ENCODE measurements around the gene MYOF.

Gene MYOF

DNA sequence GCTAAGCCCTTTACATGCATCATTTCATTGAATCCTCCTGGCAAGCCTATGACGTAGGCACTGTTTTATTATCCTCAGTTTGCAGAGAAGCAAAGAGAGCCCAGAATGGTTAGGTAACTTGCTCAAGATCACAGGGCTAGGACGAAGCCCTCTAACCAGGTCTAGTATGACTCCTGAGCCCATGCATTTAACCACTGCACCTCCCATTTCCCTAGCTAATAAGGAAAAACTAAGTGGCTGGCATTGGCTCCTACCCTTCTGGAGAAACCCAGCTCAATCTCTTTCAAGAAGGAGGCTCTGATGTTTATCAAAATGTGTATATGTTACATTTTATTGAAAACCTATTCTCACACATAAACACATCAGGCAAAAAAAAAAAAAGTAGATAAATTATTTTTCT lies 19.8 kb downstream of the MYOF start:
- no peak for FAIRE-seq
- TF ChIP-seq SPI1 (IDR thresholded peaks at IDR 0.05; ENCODE audit: low read depth, low read length) (no peak), TAF1 (IDR thresholded peaks at IDR 0.05; ENCODE audit: low read depth, low read length) (no peak), POLR2AphosphoS5 (IDR thresholded peaks at IDR 0.05; ENCODE audit: low read depth, low read length) (no peak), POU2F2 (IDR thresholded peaks at IDR 0.05; ENCODE audit: low read depth, low read length) (no peak), PAX5 (IDR thresholded peaks at IDR 0.05; ENCODE audit: insufficient read depth, low read length, severe bottlenecking) (no peak), POLR2A (IDR thresholded peaks at IDR 0.05; ENCODE audit: low read depth, low read length) (no peak)
- DNase-seq (ENCODE audit: insufficient read length, low spot score): no peak

DNA sequence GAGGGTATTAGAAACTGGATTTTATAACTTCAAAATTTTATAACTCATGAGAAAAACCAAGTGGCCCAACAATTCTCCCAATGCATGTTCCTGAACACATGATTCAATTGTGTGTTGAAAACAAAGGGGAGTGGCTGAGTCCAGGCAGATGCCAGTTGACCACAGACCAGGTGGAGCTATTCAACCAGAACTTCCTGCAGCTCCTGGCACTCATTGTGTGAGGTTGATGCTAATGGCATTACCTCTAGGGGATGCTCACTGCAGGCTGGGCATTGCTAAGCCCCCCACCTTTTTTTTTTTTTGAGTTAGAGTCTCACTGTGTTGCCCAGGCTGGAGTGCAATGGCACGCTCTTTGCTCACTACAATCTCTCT lies 20.3 kb downstream of the MYOF start:
- FAIRE-seq: no peak
- TF ChIP-seq TAF1 (IDR thresholded peaks at IDR 0.05; ENCODE audit: low read depth, low read length) (no peak), POU2F2 (IDR thresholded peaks at IDR 0.05; ENCODE audit: low read depth, low read length) (no peak), PAX5 (IDR thresholded peaks at IDR 0.05; ENCODE audit: insufficient read depth, low read length, severe bottlenecking) (no peak), SPI1 (IDR thresholded peaks at IDR 0.05; ENCODE audit: low read depth, low read length) (no peak), POLR2A (IDR thresholded peaks at IDR 0.05; ENCODE audit: low read depth, low read length) (no peak), POLR2AphosphoS5 (IDR thresholded peaks at IDR 0.05; ENCODE audit: low read depth, low read length) (no peak)
- DNase-seq (ENCODE audit: insufficient read length, low spot score): no peak

DNA sequence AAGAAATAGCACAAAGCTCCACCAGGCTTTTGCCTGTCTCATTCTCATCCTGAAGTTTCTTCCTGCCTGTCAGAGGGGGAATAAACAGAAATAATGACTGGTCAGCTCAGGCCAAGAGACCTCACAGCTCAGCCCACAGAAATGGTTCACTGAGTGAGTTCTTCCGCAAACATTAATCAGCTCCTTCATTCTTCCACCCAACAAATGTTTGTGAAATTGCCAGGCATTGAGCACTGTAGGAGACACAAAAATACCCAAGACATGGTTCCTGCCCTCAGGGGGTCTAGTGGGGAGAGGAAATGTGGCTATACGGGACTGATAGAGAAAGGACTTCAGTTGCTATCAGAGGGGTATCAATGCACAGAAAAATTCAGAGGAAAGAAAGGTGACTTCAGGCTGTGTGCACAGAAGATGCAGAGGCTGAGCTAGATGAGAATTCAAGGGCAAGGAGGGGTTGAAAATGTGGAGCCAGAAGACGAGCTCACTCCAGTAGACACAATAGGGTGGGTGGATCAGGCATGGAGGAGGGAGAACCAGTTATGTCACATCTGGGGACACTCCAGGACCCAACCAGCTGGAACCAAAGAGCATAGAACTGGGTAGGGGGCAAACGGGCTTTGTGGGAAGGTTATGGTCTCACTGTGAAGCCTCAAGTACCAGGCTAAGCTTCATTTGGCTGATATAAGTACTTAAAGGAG lies 20.9 kb downstream of the MYOF start:
- no peak for FAIRE-seq
- no peak for DNase-seq (ENCODE audit: insufficient read length, low spot score)
- no peak for TF ChIP-seq TAF1 (IDR thresholded peaks at IDR 0.05; ENCODE audit: low read depth, low read length)
- TF ChIP-seq SPI1 (IDR thresholded peaks at IDR 0.05; ENCODE audit: low read depth, low read length): no peak
- no peak for TF ChIP-seq POLR2A (IDR thresholded peaks at IDR 0.05; ENCODE audit: low read depth, low read length)
- TF ChIP-seq POU2F2 (IDR thresholded peaks at IDR 0.05; ENCODE audit: low read depth, low read length): no peak
- TF ChIP-seq PAX5 (IDR thresholded peaks at IDR 0.05; ENCODE audit: insufficient read depth, low read length, severe bottlenecking): no peak
- no peak for TF ChIP-seq POLR2AphosphoS5 (IDR thresholded peaks at IDR 0.05; ENCODE audit: low read depth, low read length)

DNA sequence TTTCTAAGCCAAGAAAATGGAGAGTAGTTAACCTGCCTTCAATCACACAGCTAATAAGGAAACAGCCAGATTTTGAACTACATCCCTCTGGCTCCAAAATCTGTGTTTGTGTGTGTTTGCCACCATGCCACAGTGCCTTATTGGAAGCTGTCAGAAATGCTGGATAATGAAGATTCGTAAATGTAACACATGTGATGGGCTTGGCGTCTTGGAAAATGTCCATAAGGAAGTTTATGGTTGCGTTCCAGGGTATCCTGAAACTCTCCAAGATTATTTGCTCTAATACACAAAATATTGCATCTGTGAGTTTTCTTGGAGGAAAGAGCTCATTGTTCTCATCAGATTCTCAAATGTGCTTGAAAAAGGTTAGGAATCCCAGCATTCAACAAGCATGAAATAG lies 22.7 kb downstream of the MYOF start:
- DNase-seq (ENCODE audit: insufficient read length, low spot score) (no peak), FAIRE-seq (no peak)
- TF ChIP-seq PAX5 (IDR thresholded peaks at IDR 0.05; ENCODE audit: insufficient read depth, low read length, severe bottlenecking): no peak
- no peak for TF ChIP-seq POLR2A (IDR thresholded peaks at IDR 0.05; ENCODE audit: low read depth, low read length)
- no peak for TF ChIP-seq TAF1 (IDR thresholded peaks at IDR 0.05; ENCODE audit: low read depth, low read length)
- TF ChIP-seq SPI1 (IDR thresholded peaks at IDR 0.05; ENCODE audit: low read depth, low read length): no peak
- TF ChIP-seq POLR2AphosphoS5 (IDR thresholded peaks at IDR 0.05; ENCODE audit: low read depth, low read length): no peak

DNA sequence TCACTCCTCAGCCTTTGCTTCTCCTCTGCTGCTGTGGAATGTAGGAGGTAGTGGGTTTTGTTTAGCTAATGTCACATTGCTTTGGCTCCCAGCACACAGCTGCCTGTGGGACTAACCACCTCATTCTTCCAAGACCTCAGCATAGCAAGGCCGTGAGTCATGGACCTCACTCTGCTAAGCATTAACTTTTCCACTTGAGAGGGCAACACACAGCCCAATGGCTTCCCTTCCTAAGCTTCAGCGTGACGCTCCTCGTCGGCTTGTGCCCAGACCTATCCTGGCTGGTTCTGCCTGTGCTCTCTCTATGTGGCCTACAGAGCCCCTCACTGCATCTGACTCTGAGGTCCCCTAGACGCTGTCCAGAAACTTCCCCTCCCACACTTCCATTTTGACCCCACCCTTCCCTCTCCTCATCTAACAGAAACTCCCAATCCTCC lies 23.3 kb downstream of the MYOF start:
- no peak for FAIRE-seq
- no peak for DNase-seq (ENCODE audit: insufficient read length, low spot score)
- TF ChIP-seq TAF1 (IDR thresholded peaks at IDR 0.05; ENCODE audit: low read depth, low read length) (no peak), PAX5 (IDR thresholded peaks at IDR 0.05; ENCODE audit: insufficient read depth, low read length, severe bottlenecking) (no peak), SPI1 (IDR thresholded peaks at IDR 0.05; ENCODE audit: low read depth, low read length) (no peak), POU2F2 (IDR thresholded peaks at IDR 0.05; ENCODE audit: low read depth, low read length) (no peak), POLR2AphosphoS5 (IDR thresholded peaks at IDR 0.05; ENCODE audit: low read depth, low read length) (no peak), POLR2A (IDR thresholded peaks at IDR 0.05; ENCODE audit: low read depth, low read length) (no peak)

DNA sequence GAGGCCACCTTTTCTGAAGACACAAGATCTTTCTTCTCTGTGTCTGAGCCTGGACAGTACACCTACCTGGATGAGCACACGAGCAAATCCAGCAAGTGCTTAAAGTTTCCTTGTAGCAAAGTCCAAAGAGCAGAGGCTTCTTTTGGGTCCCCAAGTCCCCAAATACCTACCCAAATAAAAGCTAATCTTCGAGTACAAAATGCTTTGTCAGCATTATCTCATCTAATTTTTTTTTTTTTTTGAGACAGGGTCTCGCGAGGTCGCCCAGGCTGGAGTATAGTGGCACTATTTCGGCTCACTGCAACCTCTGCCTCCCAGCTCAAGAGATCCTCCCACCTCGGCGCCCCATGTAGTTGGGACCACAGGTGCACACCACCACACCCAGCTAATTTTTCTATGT lies 24.6 kb downstream of the MYOF start:
- no peak for TF ChIP-seq PAX5 (IDR thresholded peaks at IDR 0.05; ENCODE audit: insufficient read depth, low read length, severe bottlenecking)
- no peak for TF ChIP-seq POLR2A (IDR thresholded peaks at IDR 0.05; ENCODE audit: low read depth, low read length)
- no peak for TF ChIP-seq POU2F2 (IDR thresholded peaks at IDR 0.05; ENCODE audit: low read depth, low read length)
- TF ChIP-seq TAF1 (IDR thresholded peaks at IDR 0.05; ENCODE audit: low read depth, low read length): no peak
- TF ChIP-seq SPI1 (IDR thresholded peaks at IDR 0.05; ENCODE audit: low read depth, low read length): no peak
- TF ChIP-seq POLR2AphosphoS5 (IDR thresholded peaks at IDR 0.05; ENCODE audit: low read depth, low read length): no peak
- DNase-seq (ENCODE audit: insufficient read length, low spot score): no peak
- no peak for FAIRE-seq

DNA sequence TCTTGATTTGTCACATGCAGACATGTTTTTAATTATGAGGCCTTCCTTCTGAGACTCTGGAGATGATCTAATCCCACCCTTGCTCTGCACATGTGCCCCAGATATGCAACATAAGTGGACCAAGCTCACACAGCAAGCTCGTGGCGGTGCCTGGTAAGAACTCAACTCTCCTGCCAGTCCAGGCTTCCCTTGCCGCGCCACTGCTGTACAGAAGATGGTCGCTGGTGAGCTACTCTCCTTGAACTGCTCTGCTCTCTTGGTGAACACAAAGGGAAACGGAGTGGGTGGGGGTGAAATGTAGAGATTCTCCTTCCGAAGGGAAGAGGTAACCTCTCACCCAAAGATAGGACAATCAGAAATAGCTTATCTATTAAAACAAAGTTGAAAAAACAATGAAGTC lies 25.7 kb downstream of the MYOF start:
- DNase-seq (ENCODE audit: insufficient read length, low spot score) (no peak), FAIRE-seq (no peak)
- TF ChIP-seq POLR2A (IDR thresholded peaks at IDR 0.05; ENCODE audit: low read depth, low read length) (no peak), POLR2AphosphoS5 (IDR thresholded peaks at IDR 0.05; ENCODE audit: low read depth, low read length) (no peak), PAX5 (IDR thresholded peaks at IDR 0.05; ENCODE audit: insufficient read depth, low read length, severe bottlenecking) (no peak)

DNA sequence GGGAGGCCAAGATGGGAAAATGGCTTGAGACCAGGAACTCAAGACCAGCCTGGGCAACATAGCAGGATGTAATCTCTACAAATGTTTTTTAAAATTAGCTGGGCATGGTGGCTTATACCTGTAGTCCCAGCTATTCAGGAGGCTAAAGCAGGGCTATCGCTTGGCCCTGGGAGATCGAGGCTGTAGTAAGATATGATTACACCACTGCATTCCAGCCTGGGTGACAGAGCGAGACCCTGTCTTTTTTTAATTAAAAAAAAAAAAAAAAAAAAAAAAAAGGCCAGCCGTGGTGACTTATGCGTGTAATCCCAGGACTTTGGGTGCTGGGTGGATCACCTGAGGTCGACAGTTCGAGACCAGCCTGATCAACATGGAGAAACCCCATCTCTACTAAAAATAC lies 27.4 kb downstream of the MYOF start:
- no peak for FAIRE-seq
- TF ChIP-seq POU2F2 (IDR thresholded peaks at IDR 0.05; ENCODE audit: low read depth, low read length) (no peak), SPI1 (IDR thresholded peaks at IDR 0.05; ENCODE audit: low read depth, low read length) (no peak), POLR2A (IDR thresholded peaks at IDR 0.05; ENCODE audit: low read depth, low read length) (no peak), PAX5 (IDR thresholded peaks at IDR 0.05; ENCODE audit: insufficient read depth, low read length, severe bottlenecking) (no peak)
- no peak for DNase-seq (ENCODE audit: insufficient read length, low spot score)

DNA sequence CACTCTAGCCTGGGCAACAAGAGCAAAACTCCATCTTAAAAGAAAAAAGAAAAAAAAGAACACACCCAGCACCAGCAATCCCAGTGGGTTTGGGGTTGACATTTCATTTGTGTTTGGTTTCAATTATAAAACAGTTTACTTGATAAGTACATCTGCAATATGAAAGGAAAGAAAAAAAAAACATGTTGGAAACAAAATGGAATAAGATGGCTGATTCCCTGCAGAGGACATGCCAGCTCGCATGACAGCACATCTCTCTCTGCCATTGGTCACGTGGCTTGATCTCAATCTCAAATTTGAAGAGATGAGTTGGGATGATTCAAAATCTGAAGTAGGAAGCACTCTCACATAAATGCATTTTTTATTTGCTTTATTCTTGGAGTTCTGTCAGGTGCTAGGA lies 28.0 kb downstream of the MYOF start:
- no peak for DNase-seq (ENCODE audit: insufficient read length, low spot score)
- TF ChIP-seq POLR2AphosphoS5 (IDR thresholded peaks at IDR 0.05; ENCODE audit: low read depth, low read length): no peak
- TF ChIP-seq SPI1 (IDR thresholded peaks at IDR 0.05; ENCODE audit: low read depth, low read length): no peak
- no peak for TF ChIP-seq POLR2A (IDR thresholded peaks at IDR 0.05; ENCODE audit: low read depth, low read length)
- TF ChIP-seq POU2F2 (IDR thresholded peaks at IDR 0.05; ENCODE audit: low read depth, low read length): no peak
- no peak for TF ChIP-seq PAX5 (IDR thresholded peaks at IDR 0.05; ENCODE audit: insufficient read depth, low read length, severe bottlenecking)
- no peak for TF ChIP-seq TAF1 (IDR thresholded peaks at IDR 0.05; ENCODE audit: low read depth, low read length)
- FAIRE-seq: no peak

DNA sequence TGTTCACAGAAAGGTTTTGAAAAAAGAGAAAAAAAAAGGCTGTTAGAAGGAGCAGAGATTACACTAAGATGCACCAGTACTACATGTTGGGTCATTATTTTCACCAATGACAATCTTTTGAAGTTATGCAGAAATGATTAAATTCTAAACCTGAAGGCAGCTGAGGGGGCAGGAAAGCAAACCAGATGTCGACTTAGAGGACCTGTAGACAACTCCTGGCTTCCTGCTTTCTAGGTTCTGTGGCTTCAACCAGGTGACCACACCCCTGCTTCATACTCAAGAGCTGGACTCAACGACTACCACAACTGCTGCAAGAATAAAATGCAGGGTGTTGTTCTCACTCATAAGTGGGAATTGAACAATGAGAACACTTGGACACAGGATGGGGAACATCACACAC lies 30.0 kb downstream of the MYOF start:
- TF ChIP-seq POLR2AphosphoS5 (IDR thresholded peaks at IDR 0.05; ENCODE audit: low read depth, low read length): no peak
- no peak for TF ChIP-seq TAF1 (IDR thresholded peaks at IDR 0.05; ENCODE audit: low read depth, low read length)
- no peak for TF ChIP-seq SPI1 (IDR thresholded peaks at IDR 0.05; ENCODE audit: low read depth, low read length)
- TF ChIP-seq POLR2A (IDR thresholded peaks at IDR 0.05; ENCODE audit: low read depth, low read length): no peak
- no peak for TF ChIP-seq PAX5 (IDR thresholded peaks at IDR 0.05; ENCODE audit: insufficient read depth, low read length, severe bottlenecking)
- TF ChIP-seq POU2F2 (IDR thresholded peaks at IDR 0.05; ENCODE audit: low read depth, low read length): no peak
- FAIRE-seq (peak; percentile 33), DNase-seq (ENCODE audit: insufficient read length, low spot score) (no peak)
